IMR-90 (cell line): ENCODE results near the gene DMRT3.

ENCODE experiments used
- BHLHE40 ChIP-seq: fragments of 150-350 bp; IDR thresholded peaks from 2 replicates; pipeline ENCODE4 v1.6.1; 2016; ENCODE audit warnings: mild to moderate bottlenecking, low read depth, low read length
- CEBPB ChIP-seq: IDR thresholded peaks from 2 replicates; pipeline ENCODE4 v1.6.1; 2012; ENCODE audit warnings: low read depth, low read length, improper control_type of control experiment
- CHD1 ChIP-seq: IDR thresholded peaks from 2 replicates; pipeline ENCODE4 v1.6.1; 2012; ENCODE audit warnings: low read depth, low read length, improper control_type of control experiment
- CTCF ChIP-seq: conservative IDR thresholded peaks from 2 replicates; pipeline ENCODE4 v1.5.1; 2012; ENCODE audit warnings: mild to moderate bottlenecking, low read depth, low read length, improper control_type of control experiment
- MAFK ChIP-seq: IDR thresholded peaks from 2 replicates; pipeline ENCODE4 v1.6.1; 2012; ENCODE audit warnings: low read depth, low read length, improper control_type of control experiment
- MAZ ChIP-seq: IDR thresholded peaks from 2 replicates; pipeline ENCODE4 v1.6.1; 2012; ENCODE audit warnings: low read depth, mild to moderate bottlenecking, low read length, improper control_type of control experiment, moderate library complexity, borderline replicate concordance
- NFE2L2 ChIP-seq: fragments of 150-350 bp; IDR thresholded peaks from 2 replicates; pipeline ENCODE4 v1.6.1; 2016; ENCODE audit warnings: low read depth, mild to moderate bottlenecking, low read length
- POLR2A ChIP-seq: IDR thresholded peaks from 2 replicates; pipeline ENCODE4 v1.6.1; 2012; ENCODE audit warnings: mild to moderate bottlenecking, low read depth, low read length
- RAD21 ChIP-seq: IDR thresholded peaks from 2 replicates; pipeline ENCODE4 v1.6.1; 2012; ENCODE audit warnings: low read length, improper control_type of control experiment
- RFX5 ChIP-seq: IDR thresholded peaks from 2 replicates; pipeline ENCODE4 v1.8.0; 2012; ENCODE audit warnings: low read depth, mild to moderate bottlenecking, low read length, moderate library complexity
- USF2 ChIP-seq: fragments of 150-350 bp; IDR thresholded peaks from 2 replicates; pipeline ENCODE4 v1.6.1; 2017; ENCODE audit warnings: mild to moderate bottlenecking, antibody characterized with exemption, low read length, low read depth

- TF ChIP-seq NFE2L2 (no peak), CTCF (no peak), RAD21 (no peak), RFX5 (no peak), CHD1 (no peak), MAZ (no peak), CEBPB (no peak), POLR2A (no peak), USF2 (no peak), MAFK (no peak), BHLHE40 (no peak)
Observed at GRCh38 chr9:1026219-1026618, 49.8 kb downstream of the DMRT3 start.
